ENCODE measurements around the gene EMC6. TPM values are rescaled to one million over a fixed set of nuclear protein-coding genes. Genes with fewer than 3 reads are reported as not detected.

EMC6 gene
- total RNA-seq, 3 donors from 2014 or later (not counting 1 experiment from before 2014, with no cell fraction given) = 29.3 to 34.7 (median 32.1) TPM

DNA sequence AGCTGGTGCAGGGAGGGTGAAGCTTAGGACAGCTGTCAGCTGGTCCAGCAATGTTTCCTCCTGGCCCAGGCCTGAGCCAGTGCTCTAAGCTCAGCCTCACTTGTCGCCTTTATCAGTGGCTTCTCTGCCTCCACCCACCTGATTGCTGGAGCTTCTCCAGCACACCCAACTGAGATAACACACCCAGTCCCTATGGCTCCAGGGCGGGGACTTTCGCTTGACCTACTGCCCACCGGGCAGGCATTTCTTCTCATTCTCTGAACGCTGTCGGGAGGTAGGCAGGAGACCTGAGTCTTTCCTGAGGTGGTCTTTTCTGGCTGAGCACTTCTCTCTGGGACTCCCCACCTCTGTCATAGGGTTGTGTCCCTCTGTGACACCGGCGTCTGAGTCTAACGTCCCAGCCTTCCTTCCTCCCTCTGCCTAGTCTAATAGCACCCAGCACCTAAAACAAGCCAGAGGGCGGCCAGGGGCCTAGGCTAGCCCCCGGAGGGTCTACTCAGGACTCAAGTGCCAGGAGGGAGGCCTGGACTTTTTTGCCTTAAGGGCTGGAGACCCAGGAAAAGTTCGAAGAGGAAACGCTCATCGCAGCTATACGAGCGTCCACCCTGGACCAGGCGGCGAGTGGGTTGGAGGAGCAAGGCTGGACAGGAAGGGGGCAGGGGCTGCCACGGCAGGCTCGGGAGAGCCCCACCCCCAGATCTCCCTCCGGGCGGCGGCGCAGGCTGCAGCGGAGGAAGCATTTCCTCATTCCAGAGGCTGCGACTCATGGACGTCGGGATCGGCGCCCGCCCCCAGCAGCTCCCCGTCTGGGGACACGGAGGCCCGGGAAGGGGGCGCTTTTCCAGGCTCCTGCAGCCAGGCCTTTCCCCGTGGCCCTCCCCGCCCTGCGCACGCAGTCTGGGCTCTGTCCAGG, 990 bp upstream of the EMC6 start:
- Histone ChIP-seq H3K4me1 (ENCODE audit: control insufficient read depth, insufficient read depth, low read length) (peaks cover 21% of the 10 kb centered on the region), H3K4me3 (ENCODE audit: low read length) (peak overlapping the region; percentile 99), H3K36me3 (ENCODE audit: control insufficient read depth, insufficient read depth, low read length) (no peaks in the 10 kb centered on the region), H3K27ac (ENCODE audit: low read length) (no peak overlapping the region), H3K9me3 (ENCODE audit: control insufficient read depth, insufficient read depth, low read length) (no peaks in the 10 kb centered on the region), H3K27me3 (ENCODE audit: control insufficient read depth, insufficient read depth, low read length) (no peaks in the 10 kb centered on the region)
- Mint-ChIP-seq H3K4me3 (peak overlapping the region; percentile 84), H3K9me3 (no peaks in the 10 kb centered on the region), H3K36me3 (no peaks in the 10 kb centered on the region), H3K4me1 (peaks cover 8 to 17% of the 10 kb centered on the region in 2 donors), H3K27ac (peak overlapping the region in 1 of 2 donors; percentile 93), H3K27me3 (ENCODE audit: low read depth in 2 of 2) (no peaks in the 10 kb centered on the region)
- intact Hi-C loops (cut with micrococcal nuclease) = loop anchor here (1.0 kb wide), 1 partner anchor 31 kb away; the partner anchor contains the start of genes CTNS and SHPK
- ATAC-seq (peak; percentile 0 to 3 (median 1)), DNase-seq (peak in 1 of 2 donors; percentile 22)
- TF ChIP-seq, protein P1, sequence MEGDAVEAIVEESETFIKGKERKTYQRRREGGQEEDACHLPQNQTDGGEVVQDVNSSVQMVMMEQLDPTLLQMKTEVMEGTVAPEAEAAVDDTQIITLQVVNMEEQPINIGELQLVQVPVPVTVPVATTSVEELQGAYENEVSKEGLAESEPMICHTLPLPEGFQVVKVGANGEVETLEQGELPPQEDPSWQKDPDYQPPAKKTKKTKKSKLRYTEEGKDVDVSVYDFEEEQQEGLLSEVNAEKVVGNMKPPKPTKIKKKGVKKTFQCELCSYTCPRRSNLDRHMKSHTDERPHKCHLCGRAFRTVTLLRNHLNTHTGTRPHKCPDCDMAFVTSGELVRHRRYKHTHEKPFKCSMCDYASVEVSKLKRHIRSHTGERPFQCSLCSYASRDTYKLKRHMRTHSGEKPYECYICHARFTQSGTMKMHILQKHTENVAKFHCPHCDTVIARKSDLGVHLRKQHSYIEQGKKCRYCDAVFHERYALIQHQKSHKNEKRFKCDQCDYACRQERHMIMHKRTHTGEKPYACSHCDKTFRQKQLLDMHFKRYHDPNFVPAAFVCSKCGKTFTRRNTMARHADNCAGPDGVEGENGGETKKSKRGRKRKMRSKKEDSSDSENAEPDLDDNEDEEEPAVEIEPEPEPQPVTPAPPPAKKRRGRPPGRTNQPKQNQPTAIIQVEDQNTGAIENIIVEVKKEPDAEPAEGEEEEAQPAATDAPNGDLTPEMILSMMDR (IDR thresholded peaks at IDR 0.05) = no peak
- 17% methylated on average over 39 of the region's 39 CpGs for WGBS (ENCODE audit: insufficient coverage)

DNA sequence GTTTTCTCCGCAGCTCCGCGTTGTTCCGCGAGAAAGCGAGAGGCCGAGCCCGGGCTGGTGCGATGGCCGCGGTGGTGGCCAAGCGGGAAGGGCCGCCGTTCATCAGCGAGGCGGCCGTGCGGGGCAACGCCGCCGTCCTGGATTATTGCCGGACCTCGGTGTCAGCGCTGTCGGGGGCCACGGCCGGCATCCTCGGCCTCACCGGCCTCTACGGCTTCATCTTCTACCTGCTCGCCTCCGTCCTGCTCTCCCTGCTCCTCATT, 404 bp downstream of the EMC6 start:
- peak overlapping the region; percentile 99 for H3K4me3 ChIP-seq (ENCODE audit: low read length)
- TF ChIP-seq, protein P1 (IDR thresholded peaks at IDR 0.05) = no peak
- Mint-ChIP-seq H3K36me3 (no peaks in the 10 kb centered on the region), H3K27ac (peak overlapping the region; percentile 88 to 93), H3K9me3 (no peaks in the 10 kb centered on the region), H3K4me3 (peak overlapping the region; percentile 94), H3K27me3 (ENCODE audit: low read depth in 2 of 2) (no peaks in the 10 kb centered on the region), H3K4me1 (peaks cover 8 to 17% of the 10 kb centered on the region in 2 donors)
- H3K9me3 ChIP-seq (ENCODE audit: control insufficient read depth, insufficient read depth, low read length) = no peaks in the 10 kb centered on the region
- no peaks in the 10 kb centered on the region for H3K36me3 ChIP-seq (ENCODE audit: control insufficient read depth, insufficient read depth, low read length)
- DNase-seq (no peak), ATAC-seq (no peak)
- WGBS (ENCODE audit: insufficient coverage) = under 1% methylated on average over 32 of the region's 32 CpGs
- H3K27ac ChIP-seq (ENCODE audit: low read length) = peak overlapping the region; percentile 84
- no peaks in the 10 kb centered on the region for H3K27me3 ChIP-seq (ENCODE audit: control insufficient read depth, insufficient read depth, low read length)
- H3K4me1 ChIP-seq (ENCODE audit: control insufficient read depth, insufficient read depth, low read length) = peaks cover 21% of the 10 kb centered on the region
- intact Hi-C loops (cut with micrococcal nuclease) = no loop called here

DNA sequence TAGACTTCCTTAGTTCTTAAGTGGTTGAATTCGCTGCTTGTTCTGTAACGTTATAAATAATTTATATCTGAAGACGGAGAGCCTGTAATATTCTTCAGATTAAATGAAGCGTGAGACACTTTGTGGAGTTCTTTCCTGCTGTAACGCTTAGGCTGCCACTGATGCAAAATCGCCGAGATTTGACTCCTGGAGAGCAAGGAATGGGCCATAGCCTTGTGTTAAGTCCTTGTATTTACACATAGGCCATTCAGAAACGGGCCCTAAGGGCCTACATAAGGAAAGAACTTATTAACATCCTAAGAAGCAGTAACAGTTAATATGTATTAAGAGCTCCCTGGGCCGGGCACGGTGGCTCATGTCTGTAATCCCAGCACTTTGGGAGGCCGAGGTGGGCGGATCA, 936 bp downstream of the EMC6 start:
- H3K4me3 Mint-ChIP-seq = peak overlapping the region; percentile 94
- no peaks in the 10 kb centered on the region for H3K36me3 Mint-ChIP-seq
- Histone ChIP-seq H3K36me3 (ENCODE audit: control insufficient read depth, insufficient read depth, low read length) (no peaks in the 10 kb centered on the region), H3K4me3 (ENCODE audit: low read length) (peak overlapping the region; percentile 99), H3K27me3 (ENCODE audit: control insufficient read depth, insufficient read depth, low read length) (no peaks in the 10 kb centered on the region), H3K27ac (ENCODE audit: low read length) (no peak overlapping the region), H3K4me1 (ENCODE audit: control insufficient read depth, insufficient read depth, low read length) (peaks cover 21% of the 10 kb centered on the region), H3K9me3 (ENCODE audit: control insufficient read depth, insufficient read depth, low read length) (no peaks in the 10 kb centered on the region)
- no peaks in the 10 kb centered on the region for H3K9me3 Mint-ChIP-seq
- DNase-seq (no peak), ATAC-seq (no peak)
- H3K27ac Mint-ChIP-seq = peak overlapping the region; percentile 88 to 93
- H3K4me1 Mint-ChIP-seq = peaks cover 8 to 17% of the 10 kb centered on the region in 2 donors
- intact Hi-C loops (cut with micrococcal nuclease) = no loop called here
- 63% methylated on average over 12 of the region's 12 CpGs for WGBS (ENCODE audit: insufficient coverage)
- H3K27me3 Mint-ChIP-seq (ENCODE audit: low read depth in 2 of 2) = no peaks in the 10 kb centered on the region
- TF ChIP-seq, protein P1 (IDR thresholded peaks at IDR 0.05) = no peak

All from natural killer cell (primary cell).